Endothelial cell of umbilical vein (primary cell): ENCODE measurements around the gene SEH1L. TPM values are rescaled to one million over a fixed set of nuclear protein-coding genes. Genes with fewer than 3 reads are reported as not detected.

ENCODE experiments used
- BruUV-seq: library from RNA; stranded (reverse); fragments of 400-500 nt; replicated peaks from 2 replicates; lab custom pipeline; 2021; lab: Mats Ljungman, UMichigan
- CTCF ChIA-PET: fragments of 300-600, 350-600 bp; sonication (Branson Sonifier 250); formaldehyde crosslinking; loops from one replicate; lab custom pipeline; 2021; ENCODE audit warnings: antibody characterized with exemption, inconsistent platforms; lab: Charles Lee
- POLR2A ChIA-PET: fragments of 300-600, 350-600 bp; sonication (Branson Sonifier 250); formaldehyde crosslinking; loops from one replicate; lab custom pipeline; 2021; ENCODE audit warnings: antibody characterized with exemption, inconsistent platforms; lab: Charles Lee
- DNase-seq: peaks from one replicate; pipeline ENCODE4 v3.0.0-alpha.2; 2011; ENCODE audit warnings: low read depth, low spot score
- FAIRE-seq: peaks from 2 replicates; lab custom pipeline; 2011; peaks lifted over from hg19 to GRCh38; lab: Jason Lieb, UNC
- H2AFZ ChIP-seq: 2 replicates; pipeline ENCODE4 v1.6.0; 2012; ENCODE audit warnings: low read depth, low read length, control low read depth, inconsistent platforms
- H3K27ac ChIP-seq: 2 replicates; pipeline ENCODE4 v1.5.1; 2011; ENCODE audit warnings: low read depth, mild to moderate bottlenecking, control low read depth, low read length, moderate library complexity; ENCODE audit not compliant: insufficient read depth
- H3K27me3 ChIP-seq, 2 experiments: 2 replicates each; pipeline versions ENCODE4 v1.6.0 to v1.6.1; 2011; ENCODE audit warnings: low read length in 2 of 2, mixed read lengths in 1 of 2; ENCODE audit not compliant: control insufficient read depth in 2 of 2, insufficient read depth in 2 of 2
- H3K36me3 ChIP-seq, 2 experiments: 2 replicates in 1 of 2; 3 replicates in 1 of 2; pipeline ENCODE4 v1.5.1; 2011; ENCODE audit warnings: low read length in 2 of 2, mild to moderate bottlenecking in 1 of 2, moderate library complexity in 1 of 2; ENCODE audit not compliant: control insufficient read depth in 2 of 2, insufficient read depth in 2 of 2; ENCODE audit errors: extremely low read depth in 1 of 2
- H3K4me1 ChIP-seq: 3 replicates; pipeline ENCODE4 v1.5.1; 2011; ENCODE audit warnings: mild to moderate bottlenecking, low read length; ENCODE audit not compliant: control insufficient read depth, insufficient read depth; ENCODE audit errors: extremely low read depth
- H3K4me2 ChIP-seq: 2 replicates; pipeline ENCODE4 v1.6.1; 2011; ENCODE audit warnings: low read length, control low read depth, mixed read lengths; ENCODE audit not compliant: insufficient read depth
- H3K4me3 ChIP-seq, 3 experiments: fragments of 200-600 bp in 1 of 3; sonication (generic), shearing (Covaris generic) in 1 of 3; replicated peaks in 1 of 3; 2 replicates each; pipeline ENCODE4 v1.5.1; 2011 to 2016; ENCODE audit warnings: control low read depth in 3 of 3, low read length in 3 of 3, mild to moderate bottlenecking in 2 of 3, inconsistent platforms in 1 of 3, low read depth in 1 of 3, moderate library complexity in 1 of 3; ENCODE audit not compliant: insufficient read depth in 1 of 3
- H3K79me2 ChIP-seq: 2 replicates; pipeline ENCODE4 v1.6.0; 2012; ENCODE audit warnings: low read length, inconsistent platforms; ENCODE audit not compliant: control insufficient read depth, insufficient read depth
- H3K9ac ChIP-seq: replicated peaks from 2 replicates; pipeline ENCODE3; 2011; ENCODE audit warnings: low read length, control low read depth; ENCODE audit not compliant: insufficient read depth; ENCODE audit errors: extremely low read depth
- H3K9me1 ChIP-seq: replicated peaks from 3 replicates; pipeline ENCODE4 v1.6.0; 2011; ENCODE audit warnings: mild to moderate bottlenecking, low read length; ENCODE audit not compliant: control insufficient read depth, insufficient read depth; ENCODE audit errors: extremely low read depth
- H3K9me3 ChIP-seq: replicated peaks from 2 replicates; pipeline ENCODE4 v1.5.1; 2012; ENCODE audit warnings: low read length, inconsistent platforms; ENCODE audit not compliant: control insufficient read depth, insufficient read depth
- H4K20me1 ChIP-seq: replicated peaks from 2 replicates; pipeline ENCODE3; 2011; ENCODE audit warnings: mild to moderate bottlenecking, low read length; ENCODE audit not compliant: control insufficient read depth, insufficient read depth; ENCODE audit errors: extremely low read depth
- EZH2 ChIP-seq: IDR thresholded peaks from 2 replicates; pipeline ENCODE4 v1.6.1; 2012; ENCODE audit warnings: borderline replicate concordance, low read depth, mild to moderate bottlenecking, moderate library complexity, low read length, inconsistent platforms; ENCODE audit not compliant: severe bottlenecking
- FOS ChIP-seq: IDR thresholded peaks from 2 replicates; pipeline ENCODE4 v1.6.1; 2011; ENCODE audit warnings: mild to moderate bottlenecking, low read length, moderate library complexity, borderline replicate concordance; ENCODE audit not compliant: insufficient read depth
- GATA2 ChIP-seq: IDR thresholded peaks from 2 replicates; pipeline ENCODE4 v1.7.0; 2011; ENCODE audit warnings: low read depth, mild to moderate bottlenecking, moderate library complexity, mixed read lengths, low read length; ENCODE audit not compliant: insufficient read length, insufficient read depth
- JUN ChIP-seq: IDR thresholded peaks from 2 replicates; pipeline ENCODE4 v1.6.1; 2011; ENCODE audit warnings: borderline replicate concordance, low read depth; ENCODE audit not compliant: insufficient read length, insufficient read depth
- MAX ChIP-seq: IDR thresholded peaks from 2 replicates; pipeline ENCODE4 v1.6.1; 2011; ENCODE audit not compliant: insufficient read depth, insufficient read length
- MYC ChIP-seq: IDR thresholded peaks from one replicate; pipeline ENCODE4 v1.6.1; 2011; ENCODE audit warnings: mild to moderate bottlenecking, low read depth, low read length
- POLR2A ChIP-seq: IDR thresholded peaks from 2 replicates; pipeline ENCODE4 v1.6.1; 2012; ENCODE audit warnings: low read depth, mild to moderate bottlenecking, control low read depth, low read length
- POLR2AphosphoS5 ChIP-seq: IDR thresholded peaks from 2 replicates; pipeline ENCODE4 v1.6.1; 2012; ENCODE audit warnings: low read depth, mild to moderate bottlenecking, control low read depth, low read length, moderate library complexity; ENCODE audit not compliant: insufficient read depth
- dilution Hi-C: fragments of 300-500 bp; cut with MboI; formaldehyde crosslinking; loops from one replicate; pipeline ENCODE4 v1.15.0; 2019; ENCODE audit warnings: low sequenced_read_pairs; ENCODE audit not compliant: extremely low pct_ligation_motif_present
- intact Hi-C: fragments of 100-400 bp; cut with micrococcal nuclease; formaldehyde crosslinking; loops from one replicate; pipeline ENCODE4 v1.10.0; 2022
- polyA plus RNA-seq, 4 experiments: library from polyadenylated mRNA; depleted of rRNA in 3 of 4; stranded (reverse) in 3 of 4; unstranded in 1 of 4; fragments of >200 nt; gene quantifications; 2 replicates each; pipeline versions ENCODE4 v1.2.1 to v1.2.3, GENCODE V29; 2011 to 2012; ENCODE audit warnings: missing spikeins in 1 of 4
- total RNA-seq: library from RNA; stranded (reverse); gene quantifications from 2 replicates; pipeline ENCODE4 v1.2.3, GENCODE V29; 2021
- TF ChIP-seq, protein P1 (sequence below), 2 donors: IDR thresholded peaks; 1 replicate in 1 of 2; 2 replicates in 1 of 2; pipeline ENCODE4 v1.5.1; 2011; ENCODE audit warnings: low read length in 2 of 2, mild to moderate bottlenecking in 2 of 2, moderate library complexity in 2 of 2, control low read depth in 1 of 2, inconsistent platforms in 1 of 2, low read depth in 1 of 2; ENCODE audit not compliant: insufficient read depth in 1 of 2; ENCODE audit errors: extremely low read depth in 1 of 2

The SEH1L gene
- total and polyA plus RNA-seq, 2 donors (not counting 3 experiments of a cell fraction or from before 2014, with no cell fraction given): 19.8 to 42.8 TPM

DNA sequence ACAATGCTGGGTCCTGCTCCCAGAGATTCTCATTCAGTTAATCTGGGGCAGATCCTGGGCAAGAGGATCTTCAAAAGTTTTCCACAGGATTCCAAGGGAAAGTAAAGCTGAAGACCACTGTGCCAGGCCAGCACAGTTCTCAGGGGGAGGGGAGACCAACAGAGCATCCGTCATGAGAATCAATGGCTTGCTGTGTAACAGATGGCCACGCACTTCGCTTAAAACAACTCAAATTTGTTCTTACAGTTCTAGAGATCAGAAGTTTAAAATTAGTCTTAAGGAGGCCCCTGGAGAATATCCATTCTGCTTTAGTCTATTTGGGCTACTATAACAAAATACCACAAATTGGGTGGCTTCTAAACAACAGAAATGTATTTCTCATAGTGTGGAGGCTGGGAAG is 17.4 kb upstream of the SEH1L start:
- no peak overlapping the region for H3K4me2 ChIP-seq
- ChIA-PET CTCF (interaction anchor here (0.8 to 1.0 kb wide), 2 partner anchors 186 to 203 kb away, joined by 3 read pairs; no protein-coding TSS in a partner anchor), POLR2A (no interaction called here)
- H3K4me3 ChIP-seq: no peak overlapping the region
- DNase-seq (no peak), FAIRE-seq (no peak)
- H3K36me3 ChIP-seq: no peaks in the 10 kb centered on the region
- no peaks in the 10 kb centered on the region for H3K4me1 ChIP-seq
- no peaks in the 10 kb centered on the region for H3K9me1 ChIP-seq
- no peak overlapping the region for H2AFZ ChIP-seq
- no TSS peak for BruUV-seq
- H3K27ac ChIP-seq: no peak overlapping the region
- H3K9ac ChIP-seq: no peak overlapping the region
- H3K9me3 ChIP-seq: no peaks in the 10 kb centered on the region
- no peaks in the 10 kb centered on the region for H4K20me1 ChIP-seq
- TF ChIP-seq MYC (no peak), EZH2 (no peak), JUN (no peak), GATA2 (no peak), POLR2A (no peak), MAX (no peak), FOS (no peak), POLR2AphosphoS5 (no peak)
- TF ChIP-seq, protein P1, sequence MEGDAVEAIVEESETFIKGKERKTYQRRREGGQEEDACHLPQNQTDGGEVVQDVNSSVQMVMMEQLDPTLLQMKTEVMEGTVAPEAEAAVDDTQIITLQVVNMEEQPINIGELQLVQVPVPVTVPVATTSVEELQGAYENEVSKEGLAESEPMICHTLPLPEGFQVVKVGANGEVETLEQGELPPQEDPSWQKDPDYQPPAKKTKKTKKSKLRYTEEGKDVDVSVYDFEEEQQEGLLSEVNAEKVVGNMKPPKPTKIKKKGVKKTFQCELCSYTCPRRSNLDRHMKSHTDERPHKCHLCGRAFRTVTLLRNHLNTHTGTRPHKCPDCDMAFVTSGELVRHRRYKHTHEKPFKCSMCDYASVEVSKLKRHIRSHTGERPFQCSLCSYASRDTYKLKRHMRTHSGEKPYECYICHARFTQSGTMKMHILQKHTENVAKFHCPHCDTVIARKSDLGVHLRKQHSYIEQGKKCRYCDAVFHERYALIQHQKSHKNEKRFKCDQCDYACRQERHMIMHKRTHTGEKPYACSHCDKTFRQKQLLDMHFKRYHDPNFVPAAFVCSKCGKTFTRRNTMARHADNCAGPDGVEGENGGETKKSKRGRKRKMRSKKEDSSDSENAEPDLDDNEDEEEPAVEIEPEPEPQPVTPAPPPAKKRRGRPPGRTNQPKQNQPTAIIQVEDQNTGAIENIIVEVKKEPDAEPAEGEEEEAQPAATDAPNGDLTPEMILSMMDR (IDR thresholded peaks at IDR 0.05; ENCODE audit: extremely low read depth in 1 of 2, insufficient read depth in 1 of 2, low read depth in 1 of 2, low read length in 2 of 2): no peak
- H3K27me3 ChIP-seq: peaks cover 3 to 4% of the 10 kb centered on the region in 2 experiments
- no peaks in the 10 kb centered on the region for H3K79me2 ChIP-seq
- dilution Hi-C loops (no loop called here), intact Hi-C loops (no loop called here)
